Activated effector memory CD4-positive, alpha-beta T cell treated with anti-CD3 and anti-CD28 coated beads, Interleukin-2, amount 50 U/mL, for 16 hours (primary cell): ENCODE data around the gene FARS2.

ENCODE experiments used
- DNase-seq: peaks from one replicate; pipeline ENCODE4 v3.0.0-alpha.2; 2020

The FARS2 gene

DNA sequence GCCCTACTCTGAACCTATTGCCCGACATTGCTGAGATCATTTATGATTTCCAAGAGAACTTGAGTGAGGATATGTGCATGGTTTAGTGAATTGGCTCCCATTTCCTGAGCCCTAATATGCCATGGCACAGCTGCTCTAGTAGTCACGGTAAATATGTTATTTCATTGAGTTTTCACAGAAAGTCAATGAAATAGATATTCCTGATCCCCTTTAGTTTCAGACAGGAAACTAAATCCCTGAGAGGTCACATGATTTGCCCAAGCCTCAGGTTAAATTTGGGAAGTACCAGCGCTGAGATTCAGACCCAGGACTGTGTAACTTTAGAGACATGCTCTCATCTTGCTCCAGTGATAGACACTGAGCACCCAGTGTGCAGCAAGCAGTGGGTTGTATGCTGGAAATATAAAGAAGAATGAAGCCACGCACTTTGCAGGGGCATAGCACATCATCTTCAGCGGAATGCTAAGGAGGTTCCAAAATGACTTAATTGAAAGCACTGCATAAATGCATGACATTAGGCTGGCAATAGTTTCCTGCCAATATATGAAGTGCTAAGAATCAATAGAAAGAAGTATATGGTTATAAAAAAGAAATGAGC lies 70.6 kb downstream of the FARS2 start:
- no peak for DNase-seq

DNA sequence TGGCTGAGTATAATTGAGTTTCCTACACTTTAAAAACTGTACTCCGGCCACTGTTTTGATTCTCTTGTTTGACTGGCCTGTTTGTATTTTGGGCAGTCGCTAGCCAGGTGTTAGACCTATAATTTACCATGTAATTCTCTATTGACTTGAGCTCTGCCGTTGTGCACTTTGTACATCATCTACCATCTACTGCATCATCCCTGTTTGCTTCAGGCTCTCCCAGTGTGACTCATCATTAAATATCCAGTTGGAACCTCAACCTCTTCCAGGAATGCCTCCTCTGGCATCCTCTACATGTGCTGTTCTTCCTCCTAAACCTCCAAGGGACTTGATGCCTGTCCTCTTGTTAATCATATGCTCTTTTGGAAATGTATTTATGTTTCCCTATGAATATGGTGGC lies 72.3 kb downstream of the FARS2 start:
- DNase-seq, result no peak

DNA sequence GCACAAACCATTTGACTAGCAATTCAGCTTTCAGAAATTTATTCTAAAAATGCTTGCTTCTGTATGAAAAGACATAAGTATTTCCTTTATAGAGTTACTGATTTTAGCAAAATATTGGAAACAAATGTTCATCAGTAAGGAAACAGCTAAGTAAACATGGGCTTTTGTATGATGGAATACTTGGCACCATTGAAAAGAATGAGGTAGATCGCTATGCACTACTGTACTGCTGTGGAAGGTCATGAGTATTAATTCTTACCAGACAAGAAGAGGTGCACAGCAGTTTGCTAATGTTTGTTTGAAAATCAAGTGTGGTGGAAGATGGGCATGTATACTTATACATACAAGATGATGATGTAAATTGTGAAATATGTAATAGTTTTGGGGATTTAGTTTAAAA lies 73.0 kb downstream of the FARS2 start:
- no peak for DNase-seq

DNA sequence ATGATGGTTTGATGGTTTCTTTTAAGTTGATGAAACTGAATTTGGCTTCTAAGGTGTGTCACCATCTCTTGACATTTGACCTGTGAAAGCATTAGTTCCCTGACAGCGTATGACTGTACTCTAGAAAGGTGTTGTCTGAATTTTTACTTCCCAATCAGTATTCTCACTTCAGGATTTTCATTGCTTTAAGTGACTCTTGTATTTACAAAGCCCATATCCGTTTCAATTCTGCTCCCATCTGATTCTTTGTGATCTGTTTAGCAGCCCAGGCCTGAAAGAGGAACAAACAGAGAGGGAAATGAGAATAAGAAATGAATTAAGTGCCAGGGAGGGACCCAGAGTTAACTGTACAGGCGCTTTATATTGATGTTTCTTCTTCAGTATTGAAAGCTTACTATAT lies 73.7 kb downstream of the FARS2 start:
- DNase-seq, result no peak

DNA sequence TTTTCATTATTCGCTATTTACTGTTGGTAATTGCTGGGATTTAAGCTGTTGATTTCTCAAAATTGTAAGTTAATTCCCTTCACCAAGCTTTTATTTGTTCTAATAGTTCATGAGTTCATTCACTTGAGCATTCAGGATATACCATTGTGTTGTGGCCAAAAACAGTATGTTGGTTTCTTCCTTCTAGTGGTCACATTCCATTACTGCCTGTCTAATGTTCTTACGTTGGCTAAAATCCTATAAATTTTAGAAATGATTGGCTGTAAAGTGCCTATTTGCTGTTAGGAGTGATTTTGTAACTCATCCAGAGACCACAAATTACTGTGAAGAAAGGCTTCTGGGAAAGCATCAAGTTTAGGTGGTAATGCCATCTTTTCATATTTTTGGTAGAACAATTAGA lies 76.3 kb downstream of the FARS2 start:
- no peak for DNase-seq

DNA sequence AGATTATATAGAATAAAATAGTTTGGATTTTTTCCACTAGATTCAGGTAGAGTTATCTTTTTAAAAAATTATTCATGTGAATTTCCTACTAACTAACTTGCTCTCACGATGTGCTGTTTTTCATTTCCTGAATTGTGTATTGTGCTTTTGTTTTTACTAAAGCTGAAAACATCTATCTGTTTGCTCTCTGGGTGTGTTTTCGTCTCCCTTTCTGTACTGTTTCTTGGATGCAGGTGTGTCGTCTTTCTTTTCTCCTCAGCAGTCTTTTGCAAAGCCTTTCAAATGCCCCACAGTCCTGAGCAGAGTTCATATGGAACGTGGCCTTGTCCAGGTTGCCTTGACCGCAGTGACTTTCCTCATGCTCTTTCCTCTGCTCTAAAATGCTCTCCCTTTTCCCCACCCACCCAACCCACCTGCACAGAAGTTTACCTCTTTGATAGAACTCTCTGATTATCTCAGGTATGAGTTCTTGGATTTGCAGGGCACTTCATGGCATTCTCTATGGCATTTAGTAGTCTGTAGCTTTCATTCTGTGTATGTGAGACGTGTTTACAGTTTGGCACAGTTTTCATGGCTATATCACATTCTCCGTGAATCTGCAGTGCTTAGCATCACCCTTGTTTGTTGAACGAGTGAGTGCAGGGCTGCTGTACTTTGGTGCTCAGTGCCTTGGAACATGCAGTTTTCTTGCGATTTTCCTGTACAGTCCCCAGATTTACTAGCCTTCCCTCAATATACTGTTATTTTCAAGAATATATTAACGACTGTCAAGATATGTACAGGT lies 77.1 kb downstream of the FARS2 start:
- DNase-seq, result no peak

DNA sequence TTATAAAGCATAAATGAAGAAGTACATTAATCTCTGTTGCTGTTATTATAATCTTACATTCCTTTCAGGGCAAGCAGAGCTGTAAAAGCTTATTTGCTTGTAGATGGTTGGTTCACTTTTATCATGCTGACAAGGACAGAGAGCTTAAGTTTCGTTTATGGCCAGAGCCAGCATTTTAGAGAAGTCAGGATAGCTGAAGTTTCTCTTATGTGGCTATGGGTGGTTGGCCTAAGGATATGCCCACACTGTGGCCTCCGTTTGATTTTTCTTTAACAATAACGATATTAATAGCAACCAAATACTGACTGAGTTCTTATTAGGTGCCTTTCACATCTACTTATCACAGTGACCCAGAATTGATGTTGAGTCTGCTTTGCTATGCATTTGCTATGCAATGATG lies 78.5 kb downstream of the FARS2 start:
- no peak for DNase-seq

DNA sequence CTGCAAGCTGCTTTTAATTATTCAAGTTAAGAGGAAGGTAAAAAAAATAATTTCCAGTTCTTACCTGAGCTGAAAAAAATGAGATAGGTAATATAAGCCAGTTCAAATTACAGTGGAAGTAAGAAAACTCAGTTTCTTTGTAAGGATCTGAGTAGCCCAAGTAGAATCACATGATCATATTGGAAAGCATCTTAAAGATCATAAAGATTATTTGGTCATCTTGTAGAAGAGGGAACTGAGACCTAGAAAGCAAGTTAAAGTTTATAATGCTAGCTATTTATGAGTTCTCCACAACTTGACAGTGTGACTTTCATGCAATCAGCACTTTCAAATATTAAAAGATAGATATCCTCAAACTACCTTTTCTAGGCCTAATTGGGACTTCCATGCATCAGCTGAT lies 80.5 kb downstream of the FARS2 start:
- no peak for DNase-seq

DNA sequence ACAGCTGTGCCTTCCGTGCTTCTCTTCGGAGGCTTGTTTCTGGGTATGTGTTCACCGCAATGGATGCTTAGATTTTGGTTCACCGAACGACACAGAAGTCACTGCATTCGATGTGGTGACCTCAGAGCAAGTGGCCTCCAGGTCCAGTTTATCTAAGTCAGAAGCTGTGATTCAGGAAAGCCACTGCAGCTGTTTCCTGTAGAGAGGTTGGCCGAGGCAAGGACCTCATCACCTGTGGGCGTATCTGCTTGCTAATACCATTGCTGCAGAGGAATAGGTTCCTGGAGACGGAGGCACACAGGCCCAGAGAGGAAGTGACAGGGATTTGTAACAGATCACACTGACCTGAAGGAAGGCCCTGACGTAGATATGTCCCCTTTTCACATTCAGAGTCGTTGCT lies 82.7 kb downstream of the FARS2 start:
- no peak for DNase-seq

DNA sequence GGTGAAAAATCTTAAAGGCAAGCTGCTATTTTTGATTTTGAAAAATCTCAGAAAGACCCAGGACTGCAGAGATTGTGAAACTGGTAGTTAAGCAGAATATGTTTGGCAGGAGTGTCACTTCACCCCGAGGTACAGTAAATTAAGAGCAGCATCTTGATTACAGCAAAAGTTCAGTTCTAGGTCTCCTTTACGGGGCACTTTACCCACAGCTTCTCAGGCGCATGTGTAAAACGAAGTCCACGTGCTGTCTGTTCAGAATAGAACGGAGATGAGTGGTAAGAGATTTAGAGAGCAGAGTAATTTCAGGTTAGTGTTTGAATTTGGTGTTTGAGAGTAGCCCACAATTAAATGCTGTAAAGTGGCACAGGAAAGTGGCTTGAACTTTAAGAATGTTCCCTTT lies 84.0 kb downstream of the FARS2 start:
- DNase-seq, result no peak

DNA sequence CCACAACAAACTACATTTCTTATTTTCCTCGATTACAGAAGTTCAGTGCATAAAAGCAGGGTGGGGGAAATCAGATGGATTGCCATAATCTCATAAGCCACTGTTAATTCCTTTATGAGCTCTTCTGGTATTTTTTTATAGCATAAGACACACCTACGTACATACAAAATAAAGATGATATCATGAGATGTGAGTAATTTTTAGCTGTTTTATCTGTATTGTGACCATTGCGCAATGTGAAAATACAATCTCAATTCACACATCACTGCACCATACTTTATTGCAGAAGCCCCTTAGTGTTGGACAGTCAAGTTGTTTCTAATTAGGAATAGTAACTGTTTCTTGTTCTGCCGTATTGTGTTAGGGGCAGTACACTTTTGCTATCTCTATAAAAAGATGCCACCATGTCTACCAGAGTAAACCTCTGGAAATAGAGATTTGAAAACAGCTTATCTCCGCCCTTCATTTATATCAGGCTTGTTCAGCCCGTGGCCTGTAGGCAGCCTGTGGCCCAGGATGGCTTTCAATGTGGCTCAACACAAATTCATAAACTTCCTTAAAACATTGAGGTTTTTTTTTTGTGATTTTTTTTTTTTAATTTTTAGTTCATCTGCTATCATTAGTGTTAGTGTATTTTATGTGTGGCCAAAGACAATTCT lies 90.4 kb downstream of the FARS2 start:
- no peak for DNase-seq

DNA sequence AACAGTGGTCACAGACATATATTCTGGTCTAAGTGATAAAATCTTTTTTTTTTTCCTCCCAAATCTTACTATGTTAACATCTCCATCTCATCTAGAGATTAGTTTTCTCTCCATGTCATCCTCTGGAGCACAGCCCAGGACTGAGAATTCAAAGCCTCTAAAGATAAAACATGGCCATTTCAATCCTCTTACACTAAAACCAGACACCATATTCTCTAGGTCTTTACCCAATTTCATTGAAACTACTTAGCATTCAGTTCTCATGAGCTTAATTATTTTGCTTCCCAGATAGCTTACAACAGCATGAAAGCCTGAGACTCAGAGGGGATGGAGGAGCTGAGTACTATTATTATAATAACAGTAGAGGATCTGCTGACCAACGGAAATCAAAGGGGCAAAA lies 92.7 kb downstream of the FARS2 start:
- DNase-seq, result no peak

DNA sequence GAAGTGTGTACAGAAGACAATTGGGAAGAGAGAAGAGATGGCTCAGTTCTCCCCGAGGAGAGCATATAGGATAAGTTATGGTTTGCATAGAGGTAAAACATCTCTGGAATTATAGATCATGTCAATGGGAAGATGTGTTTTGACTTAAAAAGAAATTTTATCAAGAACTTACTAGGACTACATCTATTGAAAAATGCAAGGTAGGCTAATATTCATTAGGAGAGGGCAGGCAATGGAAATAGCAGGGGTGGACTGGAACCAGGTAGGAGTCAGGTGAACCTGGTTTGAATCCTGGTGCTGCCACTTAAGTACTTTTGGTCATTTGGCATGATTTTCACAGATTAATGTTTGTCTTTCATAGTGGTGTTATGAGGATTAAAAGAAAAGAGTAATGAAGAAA lies 96.2 kb downstream of the FARS2 start:
- DNase-seq, result no peak

DNA sequence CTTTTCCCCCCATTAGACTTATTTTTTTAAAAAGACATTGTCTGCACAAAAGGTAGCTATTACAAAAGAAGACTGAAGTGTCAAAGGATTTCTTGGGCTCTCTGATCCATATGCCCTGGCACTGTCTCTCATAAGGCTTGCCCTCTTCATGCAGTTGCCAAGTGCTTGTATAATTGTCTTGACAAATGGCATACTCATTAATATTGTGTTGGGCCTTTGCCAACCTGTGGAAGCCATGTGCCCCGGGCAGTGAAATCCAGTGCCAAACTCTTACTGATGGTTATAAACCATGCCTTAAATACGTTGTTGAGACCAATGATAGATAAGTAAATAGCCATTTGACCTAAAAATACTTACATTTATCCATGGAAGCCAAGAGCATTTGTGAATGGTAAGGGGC lies 98.1 kb downstream of the FARS2 start:
- DNase-seq, result no peak

DNA sequence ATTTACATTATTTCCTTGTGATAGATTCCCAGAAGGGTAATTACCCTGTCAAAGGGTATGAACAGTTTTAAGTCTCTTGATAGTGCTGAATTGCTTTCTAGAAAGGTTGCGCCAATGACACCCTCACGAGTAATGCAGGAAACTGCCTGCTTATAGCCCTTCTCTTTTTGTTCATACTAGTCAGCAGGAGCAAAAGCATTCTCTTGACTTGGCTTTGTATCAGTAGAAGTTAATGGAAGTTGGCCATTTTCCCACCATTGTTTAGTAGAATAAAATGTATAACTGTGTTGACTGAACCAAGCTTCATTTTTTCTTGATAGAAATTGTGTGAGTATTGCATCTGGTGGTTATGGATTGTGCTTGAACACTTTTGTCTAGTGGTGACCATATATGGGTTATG lies 100.1 kb downstream of the FARS2 start:
- no peak for DNase-seq

DNA sequence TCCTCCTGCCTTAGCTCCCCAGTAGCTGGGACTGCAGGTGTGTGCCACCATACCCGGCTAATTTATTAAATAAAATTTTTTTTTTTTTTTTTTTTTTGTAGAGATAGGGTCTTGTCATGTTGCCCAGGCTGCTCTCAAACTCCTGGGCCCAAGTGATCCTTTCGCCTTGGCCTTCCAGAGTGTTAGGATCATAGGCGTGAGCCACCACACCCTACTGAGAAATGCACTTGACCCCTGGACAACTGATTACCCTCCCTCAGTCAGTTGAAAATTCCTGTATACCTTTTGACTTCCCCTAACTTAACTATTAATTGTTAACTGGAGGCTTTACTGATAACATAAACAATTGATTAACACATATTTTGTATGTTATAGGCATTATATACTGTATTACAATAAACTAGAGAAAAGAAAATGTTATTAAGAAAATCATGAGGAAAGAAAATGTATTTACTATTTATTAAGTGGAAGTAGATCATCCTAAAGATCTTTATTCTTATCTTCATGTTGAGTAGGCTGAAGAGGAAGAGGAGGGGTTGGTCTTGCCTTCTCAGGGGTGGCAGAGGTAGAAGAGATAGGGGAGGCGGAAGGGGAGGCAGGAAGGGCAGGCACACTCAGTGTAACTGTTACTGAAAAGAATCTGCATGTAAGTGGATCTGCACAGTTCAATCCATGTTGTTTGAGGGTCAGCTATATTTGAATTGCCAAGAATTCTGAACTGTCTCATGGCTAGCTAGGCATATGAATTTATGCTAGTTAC lies 104.3 kb downstream of the FARS2 start:
- DNase-seq, result no peak

DNA sequence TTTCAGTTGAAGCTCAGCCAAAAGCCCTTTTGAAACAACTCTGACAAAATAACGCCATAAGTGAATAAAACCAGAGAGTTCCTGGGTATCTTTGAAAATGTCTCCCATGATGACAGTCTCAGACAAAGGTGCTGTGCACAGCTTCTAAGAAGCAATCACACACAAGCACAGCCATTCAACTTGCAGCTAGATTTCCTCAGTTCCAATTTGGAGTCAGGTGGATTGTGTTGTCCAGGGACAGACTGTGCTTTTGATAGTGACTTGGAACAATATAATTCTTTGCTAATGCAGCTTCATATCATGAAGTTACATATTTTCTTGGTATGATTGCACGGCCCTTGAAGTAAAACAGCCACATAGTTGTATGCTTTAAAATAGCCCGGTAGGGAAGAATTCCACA lies 105.6 kb downstream of the FARS2 start:
- DNase-seq, result no peak

DNA sequence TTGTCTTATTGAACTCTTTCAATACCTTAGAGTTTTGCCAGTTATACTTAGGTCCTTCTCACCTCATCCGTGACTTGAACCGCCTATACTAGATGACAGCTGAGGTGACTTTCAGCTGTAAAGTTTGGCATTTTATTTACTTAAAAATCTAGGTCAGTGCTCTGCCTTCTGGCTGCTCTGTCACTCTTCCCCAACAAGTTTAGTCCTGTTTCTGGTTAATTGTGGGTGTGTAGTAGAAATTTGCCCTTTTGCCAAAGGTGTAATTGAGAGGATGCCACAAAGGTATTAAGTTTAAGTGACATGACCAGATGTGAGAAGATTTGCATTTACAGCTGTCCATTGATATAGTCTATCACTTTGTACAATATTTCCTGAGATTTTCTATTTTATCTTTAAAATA lies 106.2 kb downstream of the FARS2 start:
- no peak for DNase-seq

DNA sequence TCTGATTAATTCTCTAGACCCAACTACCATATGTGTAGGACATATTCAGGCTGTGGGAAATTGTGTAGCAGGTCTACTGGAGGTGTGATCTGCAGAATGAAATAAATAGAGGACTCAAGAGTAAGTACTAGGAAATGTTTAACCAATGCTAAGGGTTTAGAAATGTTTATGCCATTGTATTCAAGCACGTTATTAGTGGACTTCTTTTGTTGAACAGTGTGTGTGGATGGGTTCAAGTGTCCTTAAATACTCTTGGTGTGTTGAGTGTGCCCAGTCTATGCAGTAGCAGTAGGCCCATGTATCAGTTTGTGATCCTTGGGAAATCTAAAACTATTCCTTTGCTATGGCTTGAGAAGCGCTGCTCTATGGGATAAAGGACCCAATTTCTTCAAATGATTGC lies 112.1 kb downstream of the FARS2 start:
- no peak for DNase-seq

DNA sequence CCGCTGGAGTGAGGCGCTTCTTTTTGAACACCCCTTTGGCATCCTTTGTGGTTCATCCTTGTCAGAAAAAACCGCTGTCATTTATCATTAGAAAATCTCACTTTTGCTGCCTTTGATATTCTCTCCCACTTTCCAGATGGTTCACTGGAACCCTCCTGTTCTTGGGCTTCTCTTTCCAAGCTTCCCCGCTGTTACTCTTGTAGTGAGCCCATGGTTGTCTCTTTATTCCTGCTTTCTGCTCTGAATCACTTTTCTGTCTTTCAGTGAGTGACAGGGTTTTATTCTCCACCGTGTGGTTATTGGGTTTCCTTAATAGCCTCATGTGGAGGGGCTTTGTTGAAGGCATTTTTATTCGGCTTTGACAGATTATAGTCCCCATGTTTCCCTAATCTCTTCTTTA lies 117.0 kb downstream of the FARS2 start:
- no peak for DNase-seq

DNA sequence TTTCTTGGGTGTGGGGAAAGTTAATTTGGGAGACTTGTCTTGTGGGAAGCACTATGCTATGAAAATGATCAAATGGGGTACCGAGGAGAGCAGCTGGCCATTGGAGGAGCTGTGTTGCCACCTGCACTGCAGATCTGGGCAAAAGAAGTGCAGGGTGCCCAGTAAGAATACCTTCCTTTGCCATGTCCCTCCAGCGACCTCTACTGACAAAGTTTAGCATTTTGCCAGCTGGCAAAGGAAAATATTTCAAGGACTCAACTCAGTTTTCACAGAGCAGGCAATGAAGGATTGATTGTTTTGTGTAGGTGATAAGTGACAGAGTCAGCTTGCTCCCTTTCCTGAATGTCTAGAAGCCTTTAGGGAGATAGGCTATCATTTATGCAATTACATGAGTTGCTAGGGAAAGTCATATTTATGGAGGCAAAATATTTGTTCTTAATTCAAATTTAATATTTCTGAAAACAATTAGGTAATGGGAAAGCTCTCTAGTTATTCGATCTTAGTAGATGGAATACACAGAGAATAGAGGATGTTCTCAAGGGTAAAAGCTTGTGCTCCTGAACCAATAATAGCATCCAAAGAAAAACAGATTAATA lies 118.4 kb downstream of the FARS2 start:
- no peak for DNase-seq

DNA sequence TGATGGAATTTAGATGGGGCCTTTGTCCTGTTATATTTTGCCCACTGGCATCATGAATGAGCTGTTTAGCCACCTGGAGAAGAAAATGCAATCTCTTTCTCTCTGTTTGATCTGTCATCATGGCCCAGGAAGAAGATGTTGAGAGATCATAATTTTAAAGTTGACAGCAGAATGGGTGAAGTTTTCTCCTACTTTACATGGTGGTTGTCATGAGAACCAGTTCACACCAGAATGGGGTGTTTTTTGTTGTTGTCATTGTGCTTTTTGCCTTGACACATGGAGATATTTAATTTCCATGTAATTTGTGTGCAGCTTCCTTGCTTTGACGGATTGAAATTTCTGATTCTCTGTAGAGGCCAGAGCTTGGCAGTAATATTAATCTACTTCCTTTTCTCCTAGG lies 122.5 kb downstream of the FARS2 start:
- DNase-seq, result no peak

DNA sequence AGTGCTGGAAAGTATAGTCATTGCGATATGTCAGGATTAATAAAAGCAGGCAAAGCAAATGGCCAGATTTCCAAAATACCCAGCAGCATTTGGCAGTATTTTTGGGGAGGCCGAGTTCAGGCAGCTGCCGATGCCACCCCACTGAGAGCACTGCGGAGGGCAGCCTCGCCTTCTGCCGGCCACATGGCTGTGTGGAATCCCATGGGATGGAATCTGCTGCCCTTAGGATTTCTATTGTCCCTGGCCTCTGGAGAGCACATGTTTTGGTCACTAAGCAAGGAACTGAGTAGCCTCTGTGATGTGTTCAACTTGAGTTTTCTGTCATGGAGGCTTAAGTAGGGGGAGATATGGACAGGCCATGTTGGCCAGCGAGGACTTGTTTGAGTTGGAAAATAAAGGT lies 123.0 kb downstream of the FARS2 start:
- DNase-seq, result no peak
